GM21529 (cell line): ENCODE data around the gene STAC3.

ENCODE experiments used
- ATAC-seq: cut with Tn5 transposase; IDR thresholded peaks from one replicate; pipeline ENCODE4 v1.9.1; 2021; ENCODE audit not compliant: unreplicated experiment

Gene STAC3

GRCh38 chr12:57211791-57212700 lies 38.9 kb downstream of the STAC3 start:
- no peak for ATAC-seq

DNA sequence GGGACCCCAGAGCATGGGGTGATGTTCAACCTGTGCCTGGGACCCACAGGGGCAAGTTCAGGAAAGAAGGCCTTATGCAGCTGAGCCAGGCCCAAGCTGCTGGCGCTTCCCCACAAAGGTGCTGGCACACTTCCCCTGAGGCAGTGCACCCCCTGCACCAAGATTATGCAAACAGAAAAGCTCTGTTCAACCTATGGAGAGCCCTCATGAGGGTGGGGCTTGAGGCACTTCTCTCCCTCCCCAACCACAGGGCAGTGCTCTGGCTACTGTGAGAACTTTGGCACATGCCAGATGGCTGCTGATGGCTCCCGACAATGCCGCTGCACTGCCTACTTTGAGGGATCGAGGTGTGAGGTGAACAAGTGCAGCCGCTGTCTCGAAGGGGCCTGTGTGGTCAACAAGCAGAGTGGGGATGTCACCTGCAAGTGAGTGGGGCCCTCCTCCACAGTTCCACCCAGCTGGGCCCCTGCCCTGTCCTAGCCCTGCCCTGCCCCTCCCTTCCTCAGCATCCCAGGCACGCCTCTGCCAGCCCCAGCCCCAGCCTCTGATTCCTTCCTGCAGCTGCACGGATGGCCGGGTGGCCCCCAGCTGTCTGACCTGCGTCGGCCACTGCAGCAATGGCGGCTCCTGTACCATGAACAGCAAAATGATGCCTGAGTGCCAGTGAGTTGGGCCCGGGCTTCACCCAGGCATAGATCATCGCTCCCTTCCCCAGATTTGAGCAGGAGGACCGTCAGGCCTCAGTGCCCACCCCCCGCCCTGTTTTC lies 39.9 kb downstream of the STAC3 start:
- no peak for ATAC-seq

DNA sequence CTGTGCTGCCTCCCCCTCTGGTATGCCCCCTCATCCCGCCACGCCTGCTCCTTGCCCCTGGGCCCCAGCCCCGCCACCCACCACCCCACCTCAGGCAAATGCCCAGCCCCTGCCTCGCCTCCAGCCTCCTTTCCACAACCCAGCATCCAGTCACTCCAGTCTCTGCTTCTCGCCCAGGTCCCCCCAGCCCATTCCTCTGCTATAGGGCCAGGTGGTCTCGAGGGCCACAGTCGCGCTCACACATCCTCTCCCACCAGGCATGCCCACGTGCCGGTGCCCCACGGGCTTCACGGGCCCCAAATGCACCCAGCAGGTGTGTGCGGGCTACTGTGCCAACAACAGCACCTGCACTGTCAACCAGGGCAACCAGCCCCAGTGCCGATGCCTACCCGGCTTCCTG lies 40.5 kb downstream of the STAC3 start:
- no peak for ATAC-seq

DNA sequence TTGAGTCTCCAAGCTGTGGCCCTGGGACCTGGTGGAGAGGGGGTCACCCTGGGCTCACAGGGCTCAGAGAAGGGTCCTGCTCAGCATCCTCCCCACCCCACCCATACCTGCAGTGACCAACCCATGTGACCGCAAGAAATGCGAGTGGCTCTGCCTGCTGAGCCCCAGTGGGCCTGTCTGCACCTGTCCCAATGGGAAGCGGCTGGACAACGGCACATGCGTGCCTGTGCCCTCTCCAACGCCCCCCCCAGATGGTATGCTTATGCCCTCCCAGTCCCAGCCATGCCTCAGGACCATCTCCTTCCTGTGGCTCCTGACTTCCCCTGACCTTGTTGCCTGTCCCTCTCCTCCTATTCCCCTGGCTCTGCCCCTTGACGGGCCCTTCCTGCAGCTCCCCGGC lies 41.1 kb downstream of the STAC3 start:
- no peak for ATAC-seq

- no peak for ATAC-seq
These were observed 42.2 kb downstream of the STAC3 start for GRCh38 chr12:57208631-57209282.

DNA sequence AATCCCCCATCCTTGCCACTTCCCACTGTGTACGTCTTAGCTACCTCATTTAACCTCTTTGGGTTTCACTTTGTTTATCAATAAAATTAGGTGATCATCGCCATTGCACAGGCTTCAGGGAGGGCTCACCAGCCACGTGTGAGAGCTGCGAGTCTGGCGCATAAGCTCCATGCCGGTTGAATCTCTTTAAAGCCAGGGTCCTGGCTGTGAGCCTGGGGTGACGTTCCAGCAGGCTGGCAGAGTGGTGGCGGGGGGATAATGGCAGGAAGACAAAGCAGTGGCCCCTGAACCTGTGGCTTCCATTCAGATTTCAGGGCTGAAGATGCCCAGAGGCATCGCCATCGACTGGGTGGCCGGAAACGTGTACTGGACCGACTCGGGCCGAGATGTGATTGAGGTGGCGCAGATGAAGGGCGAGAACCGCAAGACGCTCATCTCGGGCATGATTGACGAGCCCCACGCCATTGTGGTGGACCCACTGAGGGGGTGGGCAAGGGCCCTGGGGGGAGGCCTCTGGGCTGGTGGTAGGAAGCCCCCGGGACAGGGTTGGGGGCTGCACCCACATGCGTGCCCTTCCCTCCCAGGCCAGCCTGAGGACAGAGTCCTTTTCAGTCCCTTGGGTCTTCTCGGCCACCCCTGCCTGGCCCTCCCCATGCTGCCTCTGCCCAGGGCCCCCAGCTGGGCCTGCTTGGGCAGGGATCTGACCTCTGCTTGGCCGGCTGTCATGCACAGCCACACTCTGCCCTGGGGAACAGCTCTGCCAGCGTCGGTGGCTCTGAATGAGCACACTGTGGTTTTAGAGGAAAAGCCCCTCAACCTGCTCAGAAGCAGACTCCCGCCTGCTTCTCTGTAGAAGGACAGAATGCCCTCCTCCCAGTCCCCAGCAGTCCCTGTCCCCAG lies 43.0 kb downstream of the STAC3 start:
- ATAC-seq: no peak

- ATAC-seq: no peak
These were observed 45.1 kb downstream of the STAC3 start for GRCh38 chr12:57205931-57206330.

- ATAC-seq: no peak
These were observed 45.8 kb downstream of the STAC3 start for GRCh38 chr12:57205186-57205585.

DNA sequence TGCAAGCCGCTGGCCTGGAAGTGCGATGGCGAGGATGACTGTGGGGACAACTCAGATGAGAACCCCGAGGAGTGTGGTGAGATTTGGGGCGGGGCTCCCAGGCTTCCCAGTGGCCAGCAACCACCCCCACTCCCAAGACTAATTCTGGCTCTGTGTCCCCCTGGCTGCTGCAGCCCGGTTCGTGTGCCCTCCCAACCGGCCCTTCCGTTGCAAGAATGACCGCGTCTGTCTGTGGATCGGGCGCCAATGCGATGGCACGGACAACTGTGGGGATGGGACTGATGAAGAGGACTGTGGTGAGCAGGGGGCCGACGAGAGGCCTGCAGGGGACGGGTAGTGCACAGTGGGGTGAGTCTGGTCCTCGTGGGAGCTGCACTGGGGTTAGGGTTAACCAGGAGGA lies 46.5 kb downstream of the STAC3 start:
- ATAC-seq: no peak

- ATAC-seq: no peak
These were observed 47.2 kb downstream of the STAC3 start for GRCh38 chr12:57203791-57204190.

DNA sequence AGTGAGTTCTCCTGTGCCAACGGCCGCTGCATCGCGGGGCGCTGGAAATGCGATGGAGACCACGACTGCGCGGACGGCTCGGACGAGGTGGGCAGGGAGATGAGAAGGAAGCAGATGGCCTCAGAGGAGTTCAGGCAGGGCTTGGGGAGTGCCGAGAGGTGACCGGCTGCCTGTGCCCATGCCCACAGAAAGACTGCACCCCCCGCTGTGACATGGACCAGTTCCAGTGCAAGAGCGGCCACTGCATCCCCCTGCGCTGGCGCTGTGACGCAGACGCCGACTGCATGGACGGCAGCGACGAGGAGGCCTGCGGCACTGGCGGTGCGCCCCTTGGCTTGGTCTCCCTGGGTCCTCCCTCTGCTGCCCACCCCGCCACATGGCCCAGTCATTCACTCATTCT lies 47.8 kb downstream of the STAC3 start:
- no peak for ATAC-seq

GRCh38 chr12:57202321-57202720 lies 48.7 kb downstream of the STAC3 start:
- no peak for ATAC-seq

DNA sequence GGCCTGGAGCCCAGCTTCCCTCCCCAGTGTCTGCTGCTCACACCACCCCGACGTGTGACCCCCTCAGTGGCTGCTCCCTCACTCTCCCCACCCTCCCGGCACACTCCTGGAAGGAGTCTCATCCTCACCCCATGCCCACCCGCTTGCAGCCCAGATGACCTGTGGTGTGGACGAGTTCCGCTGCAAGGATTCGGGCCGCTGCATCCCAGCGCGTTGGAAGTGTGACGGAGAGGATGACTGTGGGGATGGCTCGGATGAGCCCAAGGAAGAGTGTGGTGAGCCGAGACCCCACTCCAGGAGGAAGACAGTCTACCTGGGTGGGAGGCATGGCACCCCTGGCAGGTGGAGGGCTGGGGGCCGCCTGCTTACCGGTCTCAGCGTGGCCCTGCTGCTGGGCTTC lies 49.4 kb downstream of the STAC3 start:
- ATAC-seq: no peak

GRCh38 chr12:57201219-57201618 lies 49.8 kb downstream of the STAC3 start:
- no peak for ATAC-seq

- no peak for ATAC-seq
These were observed 50.5 kb downstream of the STAC3 start for GRCh38 chr12:57200497-57200896.

GRCh38 chr12:57199191-57199590 lies 51.8 kb downstream of the STAC3 start:
- no peak for ATAC-seq

GRCh38 chr12:57198329-57198728 lies 52.7 kb downstream of the STAC3 start:
- ATAC-seq: no peak

- ATAC-seq: no peak
These were observed 54.0 kb downstream of the STAC3 start for GRCh38 chr12:57196956-57197355.

GRCh38 chr12:57196439-57196838 lies 54.5 kb downstream of the STAC3 start:
- no peak for ATAC-seq

- ATAC-seq: no peak
These were observed 55.2 kb downstream of the STAC3 start for GRCh38 chr12:57195611-57196371.
